ENCODE measurements around the gene CHST15. TPM values are rescaled to one million over a fixed set of nuclear protein-coding genes. Genes with fewer than 3 reads are reported as not detected.

CHST15 gene
- total RNA-seq, 3 donors from 2014 or later, result 4.8 to 64.5 (median 10.8) TPM

- H3K4me1 ChIP-seq (ENCODE audit: low read depth), result peaks cover 21% of the 10 kb centered on the region
- peak; percentile 11 for ATAC-seq
- H3K4me3 ChIP-seq, result peak overlapping the region; percentile 19
- no peaks in the 10 kb centered on the region for H3K36me3 ChIP-seq (ENCODE audit: low read depth)
- intact Hi-C loops (cut with DNase I, micrococcal nuclease), result loop anchor here in 1 of 2 donors (10.0 kb wide), 1 partner anchor 87 kb away; no protein-coding TSS in a partner anchor
- DNase-seq, result peak in 2 of 3 donors; percentile 38 to 68
- H3K9me3 ChIP-seq, result no peaks in the 10 kb centered on the region
- TF ChIP-seq CTCF (IDR thresholded peaks at IDR 0.05), result no peak
Measured at GRCh38 chr10:124091646-124092249, 1.6 kb downstream of the CHST15 start.

- Histone ChIP-seq H3K36me3 (ENCODE audit: low read depth) (no peaks in the 10 kb centered on the region), H3K4me1 (ENCODE audit: low read depth) (peaks cover 21% of the 10 kb centered on the region), H3K9me3 (no peaks in the 10 kb centered on the region), H3K4me3 (no peak overlapping the region)
- ATAC-seq (no peak), DNase-seq (no peak)
- intact Hi-C loops (cut with DNase I, micrococcal nuclease), result loop anchor here in 1 of 2 donors (10.0 kb wide), 1 partner anchor 86 kb away; no protein-coding TSS in a partner anchor
- no peak for TF ChIP-seq CTCF (IDR thresholded peaks at IDR 0.05)
Measured at GRCh38 chr10:124090601-124091209, 2.7 kb downstream of the CHST15 start.

- intact Hi-C loops (cut with DNase I, micrococcal nuclease), result loop anchor here in 1 of 2 donors (10.0 kb wide), 1 partner anchor 85 kb away; no protein-coding TSS in a partner anchor
- no peak for ATAC-seq
- DNase-seq, result no peak
- H3K9me3 ChIP-seq, result no peaks in the 10 kb centered on the region
- peaks cover 17% of the 10 kb centered on the region for H3K4me1 ChIP-seq (ENCODE audit: low read depth)
- H3K36me3 ChIP-seq (ENCODE audit: low read depth), result no peaks in the 10 kb centered on the region
- TF ChIP-seq CTCF (IDR thresholded peaks at IDR 0.05), result no peak
- H3K4me3 ChIP-seq, result no peak overlapping the region
Measured at GRCh38 chr10:124089859-124090258, 3.5 kb downstream of the CHST15 start.

GRCh38 chr10:124088915-124089314 lies 4.5 kb downstream of the CHST15 start:
- no peaks in the 10 kb centered on the region for H3K36me3 ChIP-seq (ENCODE audit: low read depth)
- no peak for TF ChIP-seq CTCF (IDR thresholded peaks at IDR 0.05)
- DNase-seq (no peak), ATAC-seq (no peak)
- H3K4me1 ChIP-seq (ENCODE audit: low read depth), result peaks cover 17% of the 10 kb centered on the region
- no peak overlapping the region for H3K4me3 ChIP-seq
- no peaks in the 10 kb centered on the region for H3K9me3 ChIP-seq
- intact Hi-C loops (cut with DNase I, micrococcal nuclease), result no loop called here

- Histone ChIP-seq H3K4me3 (no peak overlapping the region), H3K4me1 (ENCODE audit: low read depth) (peaks cover 17% of the 10 kb centered on the region), H3K9me3 (no peaks in the 10 kb centered on the region), H3K36me3 (ENCODE audit: low read depth) (no peaks in the 10 kb centered on the region)
- DNase-seq (peak; percentile 74 to 82 (median 81)), ATAC-seq (peak; percentile 63)
- intact Hi-C loops (cut with DNase I, micrococcal nuclease), result no loop called here
- TF ChIP-seq CTCF (IDR thresholded peaks at IDR 0.05), result no peak
Measured at GRCh38 chr10:124087672-124088634, 5.4 kb downstream of the CHST15 start.
